Common myeloid progenitor, CD34-positive (primary cell): ENCODE measurements around the gene CLIP4.

Experiments used
- CTCF ChIA-PET: fragments of 350-600 bp; sonication (Branson Sonifier 250); formaldehyde crosslinking; loops from one replicate; lab custom pipeline; 2021; ENCODE audit warnings: antibody characterized with exemption; lab: Charles Lee
- POLR2A ChIA-PET: fragments of 350-600 bp; sonication (Branson Sonifier 250); formaldehyde crosslinking; loops from one replicate; lab custom pipeline; 2021; ENCODE audit warnings: antibody characterized with exemption; lab: Charles Lee
- DNase-seq, 3 donors: peaks; one replicate each; pipeline versions ENCODE4 v3.0.0 to v3.0.0-alpha.2; 2013
- H3K27ac ChIP-seq, 2 experiments: 1 replicate in 1 of 2; 2 replicates in 1 of 2; pipeline ENCODE4 v1.7.0; 2013; ENCODE audit warnings: inconsistent platforms in 2 of 2, low read length in 2 of 2, mild to moderate bottlenecking in 2 of 2, low read depth in 1 of 2, moderate library complexity in 1 of 2; ENCODE audit not compliant: severe bottlenecking in 2 of 2, insufficient read depth in 1 of 2, poor library complexity in 1 of 2
- H3K27me3 ChIP-seq, 5 experiments: replicated peaks in 2 of 5; 1 replicate in 3 of 5; 2 replicates in 2 of 5; pipeline versions ENCODE4 v1.6.1 to v1.7.0; 2013; ENCODE audit warnings: low read length in 4 of 5, mild to moderate bottlenecking in 2 of 5, moderate library complexity in 2 of 5, inconsistent platforms in 1 of 5; ENCODE audit not compliant: insufficient read depth in 5 of 5, control insufficient read depth in 4 of 5
- H3K36me3 ChIP-seq, 4 experiments: 1 replicate in 2 of 4; 2 replicates in 2 of 4; pipeline versions ENCODE4 v1.6.1 to v1.7.0; 2013; ENCODE audit warnings: low read length in 3 of 4, control low read depth in 1 of 4, mild to moderate bottlenecking in 1 of 4; ENCODE audit not compliant: control insufficient read depth in 4 of 4, insufficient read depth in 4 of 4
- H3K4me1 ChIP-seq, 4 experiments: 1 replicate in 3 of 4; 2 replicates in 1 of 4; pipeline versions ENCODE4 v1.6.1 to v1.7.1; 2013; ENCODE audit warnings: low read length in 3 of 4, mild to moderate bottlenecking in 3 of 4, control low read depth in 1 of 4, inconsistent platforms in 1 of 4, moderate library complexity in 1 of 4; ENCODE audit not compliant: control insufficient read depth in 4 of 4, insufficient read depth in 4 of 4; ENCODE audit errors: control extremely low read depth in 1 of 4
- H3K4me3 ChIP-seq, 7 experiments: 1 replicate in 4 of 7; 2 replicates in 3 of 7; pipeline versions ENCODE4 v1.5.1 to v1.7.0; 2013; ENCODE audit warnings: mild to moderate bottlenecking in 7 of 7, low read length in 6 of 7, moderate library complexity in 6 of 7, inconsistent platforms in 2 of 7, low read depth in 2 of 7, control low read depth in 1 of 7; ENCODE audit not compliant: insufficient read depth in 4 of 7, control insufficient read depth in 1 of 7; ENCODE audit errors: extremely low read depth in 1 of 7
- H3K9me3 ChIP-seq, 5 experiments: 1 replicate in 4 of 5; 2 replicates in 1 of 5; pipeline versions ENCODE4 v1.6.1 to v1.7.1; 2013; ENCODE audit warnings: low read length in 4 of 5, mild to moderate bottlenecking in 2 of 5, inconsistent platforms in 1 of 5, low read depth in 1 of 5, moderate library complexity in 1 of 5; ENCODE audit not compliant: control insufficient read depth in 4 of 5, insufficient read depth in 2 of 5; ENCODE audit errors: control extremely low read depth in 1 of 5
- WGBS: methylation state at CpG from one replicate; pipeline ENCODE4 v1.1.5; 2013; ENCODE audit not compliant: insufficient coverage; 5-methylcytosine and 5-hydroxymethylcytosine counted together

The CLIP4 gene

DNA sequence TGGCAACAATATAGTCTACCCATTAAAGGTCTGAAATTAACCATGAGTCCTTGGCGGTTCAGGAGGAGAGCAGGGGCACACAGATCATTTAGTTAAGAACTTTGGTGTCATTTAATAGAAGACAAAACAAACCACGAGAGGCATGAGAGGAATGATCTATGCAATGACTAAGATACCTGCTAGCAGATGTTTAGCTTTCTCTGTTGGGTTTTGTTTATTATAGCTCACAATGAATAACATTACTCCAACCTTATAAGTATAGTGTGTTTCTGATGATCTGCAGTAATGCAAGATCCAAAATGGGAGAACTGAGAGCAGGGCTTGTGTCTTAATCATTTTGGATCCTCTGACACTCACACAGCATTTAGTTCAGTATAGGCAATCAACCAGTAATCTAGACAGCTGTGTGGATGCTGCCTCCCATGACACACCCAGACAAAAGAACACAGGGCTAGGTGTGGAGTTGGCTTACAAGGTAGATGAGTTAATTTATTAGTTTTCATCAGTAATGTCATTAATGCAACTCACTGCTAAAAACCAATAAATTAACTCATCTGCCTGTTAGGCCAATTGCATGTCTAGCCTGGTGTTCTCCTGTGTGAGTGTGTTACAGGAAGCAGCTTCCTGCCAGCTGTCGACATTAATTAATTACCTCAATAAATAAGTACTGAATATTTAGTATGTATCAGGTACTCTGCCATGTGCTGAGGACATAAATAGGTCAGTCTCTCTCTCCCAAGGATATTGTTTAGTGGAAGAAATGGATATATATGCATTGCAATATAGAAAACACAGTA, 92.3 kb downstream of the CLIP4 start:
- Histone ChIP-seq H3K4me1 (peaks cover 0 to 8% (median 6%) of the 10 kb centered on the region in 4 experiments), H3K27me3 (no peaks in the 10 kb centered on the region), H3K4me3 (no peak overlapping the region), H3K9me3 (no peaks in the 10 kb centered on the region), H3K27ac (no peak overlapping the region), H3K36me3 (no peaks in the 10 kb centered on the region)
- ChIA-PET POLR2A (no interaction called here), CTCF (interaction anchor here (1.2 kb wide), 1 partner anchor 12 kb away, joined by 3 read pairs; no protein-coding TSS in a partner anchor)
- peak in 1 of 3 donors; percentile 43 for DNase-seq
- WGBS, result no CpG with 5 or more reads among the region's 3 CpGs

GRCh38 chr2:29209551-29209950, 94.3 kb downstream of the CLIP4 start:
- Histone ChIP-seq H3K4me1 (peaks cover 0 to 13% (median 7%) of the 10 kb centered on the region in 4 experiments), H3K9me3 (no peaks in the 10 kb centered on the region), H3K27me3 (no peaks in the 10 kb centered on the region), H3K27ac (no peak overlapping the region), H3K4me3 (no peak overlapping the region), H3K36me3 (no peaks in the 10 kb centered on the region)
- DNase-seq, result no peak
- 93% methylated on average over 4 of the region's 5 CpGs for WGBS
- ChIA-PET CTCF (no interaction called here), POLR2A (no interaction called here)

DNA sequence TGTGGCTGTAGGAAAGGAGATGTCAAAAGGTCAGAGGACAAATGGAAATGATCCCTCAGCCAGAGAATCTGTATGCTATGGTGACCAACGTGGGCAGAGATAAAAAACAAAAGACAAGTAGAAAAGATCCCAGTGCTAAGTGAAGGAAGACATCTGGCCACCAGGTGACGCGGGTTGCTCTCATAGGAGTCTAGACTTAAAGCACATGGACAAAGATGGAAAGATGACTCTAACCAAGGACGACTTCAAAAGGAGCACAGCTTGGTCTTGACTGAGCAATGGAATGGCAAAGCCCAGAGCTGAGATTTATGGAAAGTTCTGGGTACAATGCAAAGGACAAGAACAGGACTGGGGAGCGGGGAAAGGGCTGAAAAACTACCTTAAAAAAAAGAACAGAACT, 96.8 kb downstream of the CLIP4 start:
- no peak for DNase-seq

DNA sequence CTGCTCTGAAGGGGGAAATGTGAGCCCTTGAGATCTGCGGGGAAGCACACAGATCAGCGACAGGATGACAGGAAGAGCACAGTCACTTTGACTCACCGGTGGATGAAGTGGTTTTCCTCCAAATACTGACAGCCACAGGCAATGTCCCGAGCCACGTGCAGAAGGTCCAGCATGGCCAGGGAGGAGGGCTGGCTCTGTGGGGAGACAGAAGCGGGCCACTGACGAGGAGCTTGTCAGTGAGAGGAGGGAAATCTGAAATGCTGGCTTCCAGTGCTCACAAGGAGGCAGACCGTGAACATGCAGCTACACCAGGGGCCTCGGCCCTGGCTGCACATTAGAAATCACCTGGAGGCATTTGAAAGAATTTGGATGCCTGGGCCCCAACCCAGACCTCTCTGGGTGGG, 98.7 kb downstream of the CLIP4 start:
- Histone ChIP-seq H3K4me3 (no peak overlapping the region), H3K27ac (no peak overlapping the region), H3K36me3 (no peaks in the 10 kb centered on the region), H3K9me3 (no peaks in the 10 kb centered on the region), H3K27me3 (no peaks in the 10 kb centered on the region), H3K4me1 (peaks cover 0 to 6% (median 0%) of the 10 kb centered on the region in 4 experiments)
- ChIA-PET POLR2A (no interaction called here), CTCF (no interaction called here)
- WGBS, result 53% methylated on average over 7 of the region's 9 CpGs
- DNase-seq, result peak in 2 of 3 donors; percentile 23 to 28

More for the DNA sequence above, 96.8 kb downstream of the CLIP4 start:
- H3K4me1 ChIP-seq, result peaks cover 0 to 13% (median 7%) of the 10 kb centered on the region in 4 experiments
- no peak overlapping the region for H3K4me3 ChIP-seq
- H3K27ac ChIP-seq, result no peak overlapping the region
- POLR2A ChIA-PET, result no interaction called here
- CTCF ChIA-PET, result interaction anchor here (1.5 kb wide), 1 partner anchor 10 kb away, joined by 4 read pairs; no protein-coding TSS in a partner anchor
- H3K36me3 ChIP-seq, result no peaks in the 10 kb centered on the region
- no peaks in the 10 kb centered on the region for H3K9me3 ChIP-seq
- no peaks in the 10 kb centered on the region for H3K27me3 ChIP-seq
- 85% methylated on average over 5 of the region's 5 CpGs for WGBS

- Histone ChIP-seq H3K9me3 (no peaks in the 10 kb centered on the region), H3K36me3 (no peaks in the 10 kb centered on the region), H3K27me3 (no peaks in the 10 kb centered on the region), H3K27ac (no peak overlapping the region), H3K4me3 (no peak overlapping the region), H3K4me1 (peaks cover 0 to 6% (median 0%) of the 10 kb centered on the region in 4 experiments)
- POLR2A ChIA-PET, result no interaction called here
- CTCF ChIA-PET, result no interaction called here
- no peak for DNase-seq
- WGBS, result 92% methylated on average over 4 of the region's 5 CpGs
Measured at GRCh38 chr2:29215073-29215472, 99.9 kb downstream of the CLIP4 start.

DNA sequence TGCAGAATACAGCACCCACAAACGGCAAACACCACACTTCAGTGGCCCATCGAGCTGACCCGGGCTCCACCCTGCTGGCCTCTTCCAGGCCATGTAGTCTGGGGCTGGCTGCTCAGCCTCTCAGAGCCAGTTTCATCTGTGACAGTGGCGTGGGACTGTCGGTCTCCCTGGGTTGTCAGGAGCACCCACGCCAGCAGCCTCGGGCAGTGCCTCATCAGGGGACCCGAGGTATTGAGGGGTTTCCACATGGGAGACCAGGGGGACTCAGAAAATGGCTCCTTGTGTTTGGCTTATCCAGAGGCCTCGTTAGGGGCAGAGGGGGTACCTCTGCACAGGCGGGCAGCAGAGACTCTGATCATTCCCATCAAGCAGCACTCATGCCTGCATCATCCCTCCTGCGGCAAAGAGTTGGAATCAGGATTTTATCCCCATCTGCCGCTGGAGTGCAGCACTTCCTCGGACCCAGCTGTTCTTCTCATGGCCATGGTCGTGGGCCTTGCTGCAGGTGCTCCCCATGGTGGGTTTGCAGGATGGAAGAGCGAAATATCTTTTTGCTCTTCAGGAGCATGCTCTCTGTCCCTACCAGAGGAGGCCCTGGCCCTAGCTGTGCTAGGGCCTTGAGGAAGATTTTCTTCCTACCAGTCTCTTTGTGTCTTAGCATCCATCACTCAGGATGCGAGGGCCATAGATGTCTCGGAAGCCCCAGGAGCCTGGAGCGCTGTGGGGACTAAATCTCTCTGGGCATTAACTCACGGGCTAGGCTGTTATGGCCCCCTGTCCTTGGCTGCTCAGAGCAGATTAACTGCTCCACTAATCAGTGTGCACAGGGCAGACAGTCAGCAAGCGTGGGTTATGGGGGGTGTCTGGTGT, 100.8 kb downstream of the CLIP4 start:
- H3K36me3 ChIP-seq, result no peaks in the 10 kb centered on the region
- H3K27me3 ChIP-seq, result peaks cover 0 to 8% (median 0%) of the 10 kb centered on the region in 5 experiments
- H3K9me3 ChIP-seq, result no peaks in the 10 kb centered on the region
- WGBS, result 95% methylated on average over 19 of the region's 20 CpGs
- peaks cover 0 to 6% (median 0%) of the 10 kb centered on the region in 4 experiments for H3K4me1 ChIP-seq
- no peak for DNase-seq
- no peak overlapping the region for H3K27ac ChIP-seq
- ChIA-PET CTCF (no interaction called here), POLR2A (no interaction called here)
- H3K4me3 ChIP-seq, result no peak overlapping the region

- Histone ChIP-seq H3K9me3 (no peaks in the 10 kb centered on the region), H3K36me3 (no peaks in the 10 kb centered on the region), H3K27ac (no peak overlapping the region), H3K4me1 (peaks cover 0 to 6% (median 0%) of the 10 kb centered on the region in 4 experiments), H3K27me3 (peaks cover 0 to 9% (median 2%) of the 10 kb centered on the region in 5 experiments), H3K4me3 (no peak overlapping the region)
- CTCF ChIA-PET, result no interaction called here
- POLR2A ChIA-PET, result no interaction called here
- no peak for DNase-seq
- 95% methylated on average over 5 of the region's 5 CpGs for WGBS
Measured at GRCh38 chr2:29216609-29216909, 101.3 kb downstream of the CLIP4 start.
